ENCODE measurements around the gene FSCN2. TPM values are rescaled to one million over a fixed set of nuclear protein-coding genes. Genes with fewer than 3 reads are reported as not detected.

The FSCN2 gene
- total RNA-seq, 6 experiments from 2014 or later, result 0.71 to 1.4 (median 0.99) TPM

DNA sequence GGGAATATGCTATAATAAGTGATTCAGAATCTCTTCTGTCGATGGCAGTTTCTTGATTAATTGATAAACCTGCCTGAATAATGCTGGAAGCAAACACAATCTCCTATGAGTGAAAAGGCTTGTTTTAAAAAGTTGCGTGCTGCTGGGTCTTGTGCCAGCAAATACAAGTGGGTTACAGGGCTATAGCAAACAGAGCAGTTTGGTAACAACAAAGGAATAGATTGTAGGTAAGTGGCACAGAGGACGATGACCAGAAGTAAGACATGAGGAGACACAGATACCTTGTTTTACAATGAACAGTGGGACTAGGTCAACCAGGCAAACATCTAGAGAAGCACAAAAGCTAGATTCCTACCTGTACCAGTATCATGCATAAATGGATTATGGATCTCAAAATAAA, 47.7 kb downstream of the FSCN2 start:
- Mint-ChIP-seq H3K4me1 (ENCODE audit: low read depth) (peaks cover 65% of the 10 kb centered on the region), H3K36me3 (ENCODE audit: low read depth) (peaks cover 53% of the 10 kb centered on the region), H3K9me3 (no peaks in the 10 kb centered on the region), H3K27ac (peak overlapping the region; percentile 94; the same call in 1 of the 2 replicates), H3K27me3 (ENCODE audit: insufficient read depth) (peaks cover 9% of the 10 kb centered on the region), H3K4me3 (peak overlapping the region; percentile 73)
- TF ChIP-seq, protein P1, sequence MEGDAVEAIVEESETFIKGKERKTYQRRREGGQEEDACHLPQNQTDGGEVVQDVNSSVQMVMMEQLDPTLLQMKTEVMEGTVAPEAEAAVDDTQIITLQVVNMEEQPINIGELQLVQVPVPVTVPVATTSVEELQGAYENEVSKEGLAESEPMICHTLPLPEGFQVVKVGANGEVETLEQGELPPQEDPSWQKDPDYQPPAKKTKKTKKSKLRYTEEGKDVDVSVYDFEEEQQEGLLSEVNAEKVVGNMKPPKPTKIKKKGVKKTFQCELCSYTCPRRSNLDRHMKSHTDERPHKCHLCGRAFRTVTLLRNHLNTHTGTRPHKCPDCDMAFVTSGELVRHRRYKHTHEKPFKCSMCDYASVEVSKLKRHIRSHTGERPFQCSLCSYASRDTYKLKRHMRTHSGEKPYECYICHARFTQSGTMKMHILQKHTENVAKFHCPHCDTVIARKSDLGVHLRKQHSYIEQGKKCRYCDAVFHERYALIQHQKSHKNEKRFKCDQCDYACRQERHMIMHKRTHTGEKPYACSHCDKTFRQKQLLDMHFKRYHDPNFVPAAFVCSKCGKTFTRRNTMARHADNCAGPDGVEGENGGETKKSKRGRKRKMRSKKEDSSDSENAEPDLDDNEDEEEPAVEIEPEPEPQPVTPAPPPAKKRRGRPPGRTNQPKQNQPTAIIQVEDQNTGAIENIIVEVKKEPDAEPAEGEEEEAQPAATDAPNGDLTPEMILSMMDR (IDR thresholded peaks at IDR 0.05), result no peak
- no peak for DNase-seq

DNA sequence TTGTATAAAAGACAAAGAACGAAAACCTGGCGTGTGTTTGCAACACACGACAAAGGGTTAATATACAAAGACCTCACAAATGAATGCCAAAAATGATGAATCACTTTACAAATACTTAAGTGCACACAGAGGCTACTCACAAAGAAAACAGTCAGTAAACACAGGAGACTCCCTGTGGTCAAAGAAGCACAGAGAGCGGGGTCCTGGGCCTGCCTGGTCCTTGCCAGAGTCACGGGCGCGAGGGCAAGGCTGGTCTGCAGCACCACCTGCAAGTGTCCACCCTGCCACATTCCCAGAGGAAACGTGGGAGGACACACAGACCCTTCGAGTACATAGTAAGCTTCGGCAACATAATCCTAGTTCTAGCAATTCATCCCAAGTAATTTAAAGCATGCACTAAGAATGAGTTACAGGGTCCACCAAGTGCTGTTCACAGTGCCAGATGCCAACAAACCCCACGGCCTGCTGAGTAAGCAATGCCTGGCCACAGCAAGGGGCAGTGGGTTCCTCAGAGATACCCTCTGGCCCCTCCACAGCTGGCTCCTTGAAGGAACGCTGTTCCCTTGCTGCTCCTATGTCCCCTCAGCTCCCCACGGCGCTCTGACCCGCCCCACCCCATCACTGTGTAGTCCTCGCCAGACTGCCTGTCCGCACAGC, 48.6 kb downstream of the FSCN2 start:
- H3K36me3 Mint-ChIP-seq (ENCODE audit: low read depth), result peaks cover 53% of the 10 kb centered on the region
- H3K4me3 Mint-ChIP-seq, result peak overlapping the region; percentile 73
- peak; percentile 82 for DNase-seq
- TF ChIP-seq, protein P1 (IDR thresholded peaks at IDR 0.05), result peak; percentile 13; the same call in 1 of the 2 replicates
- peak overlapping the region; percentile 94 for H3K27ac Mint-ChIP-seq
- peaks cover 9% of the 10 kb centered on the region for H3K27me3 Mint-ChIP-seq (ENCODE audit: insufficient read depth)
- H3K4me1 Mint-ChIP-seq (ENCODE audit: low read depth), result peaks cover 70% of the 10 kb centered on the region
- no peaks in the 10 kb centered on the region for H3K9me3 Mint-ChIP-seq

DNA sequence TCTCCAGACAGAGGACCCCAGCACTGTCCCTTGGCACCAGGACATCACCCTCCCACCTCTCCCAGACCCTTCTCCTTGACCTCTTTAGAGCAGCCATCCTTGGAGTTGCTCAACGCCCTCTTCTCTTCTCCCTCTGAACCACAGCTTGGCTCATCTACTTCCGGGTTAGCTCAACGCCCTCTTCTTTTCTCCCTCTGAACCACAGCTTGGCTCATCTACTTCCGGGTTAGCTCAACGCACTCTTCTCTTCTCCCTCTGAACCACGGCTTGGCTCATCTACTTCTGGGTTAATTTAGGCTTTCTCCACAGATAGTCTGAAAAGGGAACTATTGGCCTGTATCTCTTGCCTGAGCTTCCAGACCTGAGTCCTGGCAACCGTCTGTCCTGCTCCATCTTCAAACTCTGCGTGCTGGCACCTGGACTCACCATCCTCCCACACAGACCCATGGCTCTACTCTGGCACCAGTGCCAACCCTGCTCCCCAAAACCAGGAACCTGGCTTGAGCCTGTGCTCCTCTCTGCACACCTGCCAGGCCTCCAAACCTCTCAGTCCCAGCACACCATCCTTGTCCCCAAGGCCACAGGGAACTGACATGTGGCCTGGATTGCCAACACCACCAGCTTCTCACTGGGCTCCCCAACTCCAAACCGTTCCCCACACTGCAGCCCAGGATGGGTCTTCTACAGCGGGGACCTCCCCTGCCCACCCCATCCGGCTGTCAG, 49.3 kb downstream of the FSCN2 start:
- Mint-ChIP-seq H3K27ac (peak overlapping the region; percentile 94), H3K4me1 (ENCODE audit: low read depth) (peaks cover 76% of the 10 kb centered on the region), H3K27me3 (ENCODE audit: insufficient read depth) (peaks cover 9% of the 10 kb centered on the region), H3K9me3 (no peaks in the 10 kb centered on the region), H3K4me3 (peak overlapping the region; percentile 73), H3K36me3 (ENCODE audit: low read depth) (peaks cover 58% of the 10 kb centered on the region)
- TF ChIP-seq, protein P1 (IDR thresholded peaks at IDR 0.05), result no peak
- no peak for DNase-seq

DNA sequence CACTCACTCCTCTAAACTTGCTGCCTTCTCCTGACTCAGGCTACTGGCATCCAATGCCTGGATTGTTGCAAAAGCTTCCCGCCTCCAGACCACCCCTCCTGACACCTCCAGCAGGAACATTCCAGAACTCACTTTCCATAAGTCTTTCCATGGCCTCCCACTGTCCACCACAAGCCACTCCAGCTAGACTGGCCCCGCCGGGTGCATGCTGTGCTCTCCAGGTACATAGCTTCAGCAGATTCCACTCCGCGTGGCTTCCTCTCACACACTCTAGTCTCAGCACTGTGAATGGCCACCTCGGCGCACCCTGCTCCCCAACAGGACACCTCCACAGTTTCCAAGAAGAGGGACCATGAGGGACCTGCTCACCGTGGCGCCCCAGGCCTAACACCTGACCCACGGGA, 49.9 kb downstream of the FSCN2 start:
- no peak for DNase-seq

DNA sequence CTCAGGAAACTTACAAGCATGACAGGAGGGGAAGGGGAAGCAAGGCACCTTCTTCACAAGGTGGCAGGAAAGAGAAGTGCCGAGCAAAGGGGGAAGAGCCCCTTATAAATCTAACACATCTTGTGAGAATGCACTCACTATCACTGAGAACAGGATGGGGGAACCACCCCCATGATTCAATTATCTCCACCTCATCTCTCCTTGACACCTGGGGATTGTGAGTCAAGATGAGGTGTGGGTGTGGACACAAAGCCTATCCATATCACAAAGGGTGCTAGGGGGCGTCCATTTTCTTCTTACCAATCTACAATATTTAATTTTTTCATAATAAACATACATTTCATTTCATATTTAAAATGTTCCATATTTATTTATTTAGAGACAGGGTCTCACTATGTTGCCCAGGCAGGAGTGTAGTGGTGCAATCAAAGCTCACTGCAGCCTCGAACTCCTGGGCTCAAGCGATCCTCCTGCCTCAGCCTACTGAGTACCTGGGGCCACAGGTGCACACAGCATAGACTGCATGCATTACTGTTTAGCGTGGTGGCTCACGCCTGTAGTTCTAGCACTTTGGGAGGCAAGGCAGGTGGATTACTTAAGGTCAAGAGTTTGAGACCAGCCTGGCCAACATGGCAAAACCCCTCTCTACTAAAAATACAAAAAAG, 50.5 kb downstream of the FSCN2 start:
- H3K36me3 Mint-ChIP-seq (ENCODE audit: low read depth), result peaks cover 54% of the 10 kb centered on the region
- peak overlapping the region; percentile 73 for H3K4me3 Mint-ChIP-seq

More for the DNA sequence above, 49.9 kb downstream of the FSCN2 start:
- no peaks in the 10 kb centered on the region for H3K9me3 Mint-ChIP-seq
- H3K36me3 Mint-ChIP-seq (ENCODE audit: low read depth), result peaks cover 54% of the 10 kb centered on the region
- peaks cover 82% of the 10 kb centered on the region for H3K4me1 Mint-ChIP-seq (ENCODE audit: low read depth)
- TF ChIP-seq, protein P1 (IDR thresholded peaks at IDR 0.05), result no peak
- H3K27ac Mint-ChIP-seq, result peak overlapping the region; percentile 94
- peaks cover 9% of the 10 kb centered on the region for H3K27me3 Mint-ChIP-seq (ENCODE audit: insufficient read depth)
- H3K4me3 Mint-ChIP-seq, result peak overlapping the region; percentile 73

More for the DNA sequence above, 50.5 kb downstream of the FSCN2 start:
- DNase-seq, result no peak
- H3K4me1 Mint-ChIP-seq (ENCODE audit: low read depth), result peaks cover 89% of the 10 kb centered on the region
- no peaks in the 10 kb centered on the region for H3K9me3 Mint-ChIP-seq
- peaks cover 9% of the 10 kb centered on the region for H3K27me3 Mint-ChIP-seq (ENCODE audit: insufficient read depth)
- H3K27ac Mint-ChIP-seq, result peak overlapping the region; percentile 94
- TF ChIP-seq, protein P1 (IDR thresholded peaks at IDR 0.05), result no peak
